ENCODE measurements around the gene SMG6.

DNA sequence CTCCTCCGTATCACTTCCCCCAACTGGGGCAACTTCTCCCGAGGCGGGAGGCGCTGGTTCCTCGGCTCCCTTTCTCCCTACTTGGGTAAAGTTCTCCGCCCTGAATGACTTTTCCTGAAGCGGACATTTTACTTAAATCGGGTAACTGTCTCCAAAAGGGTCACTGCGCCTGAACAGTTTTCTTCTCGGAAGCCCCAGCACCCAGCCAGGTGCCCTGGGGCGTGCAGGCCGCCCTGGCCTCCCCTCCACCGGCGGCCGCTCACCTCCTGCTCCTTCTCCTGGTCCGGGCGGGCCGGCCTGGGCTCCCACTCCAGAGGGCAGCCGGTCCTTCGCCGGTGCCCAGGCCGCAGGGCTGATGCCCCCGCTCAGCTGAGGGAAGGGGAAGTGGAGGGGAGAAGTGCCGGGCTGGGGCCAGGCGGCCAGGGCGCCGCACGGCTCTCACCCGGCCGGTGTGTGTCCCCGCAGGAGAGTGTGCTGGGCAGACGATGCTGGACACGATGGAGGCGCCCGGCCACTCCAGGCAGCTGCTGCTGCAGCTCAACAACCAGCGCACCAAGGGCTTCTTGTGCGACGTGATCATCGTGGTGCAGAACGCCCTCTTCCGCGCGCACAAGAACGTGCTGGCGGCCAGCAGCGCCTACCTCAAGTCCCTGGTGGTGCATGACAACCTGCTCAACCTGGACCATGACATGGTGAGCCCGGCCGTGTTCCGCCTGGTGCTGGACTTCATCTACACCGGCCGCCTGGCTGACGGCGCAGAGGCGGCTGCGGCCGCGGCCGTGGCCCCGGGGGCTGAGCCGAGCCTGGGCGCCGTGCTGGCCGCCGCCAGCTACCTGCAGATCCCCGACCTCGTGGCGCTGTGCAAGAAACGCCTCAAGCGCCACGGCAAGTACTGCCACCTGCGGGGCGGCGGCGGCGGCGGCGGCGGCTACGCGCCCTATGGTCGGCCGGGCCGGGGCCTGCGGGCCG, 247.1 kb downstream of the SMG6 start:
- TF ChIP-seq, protein P1, sequence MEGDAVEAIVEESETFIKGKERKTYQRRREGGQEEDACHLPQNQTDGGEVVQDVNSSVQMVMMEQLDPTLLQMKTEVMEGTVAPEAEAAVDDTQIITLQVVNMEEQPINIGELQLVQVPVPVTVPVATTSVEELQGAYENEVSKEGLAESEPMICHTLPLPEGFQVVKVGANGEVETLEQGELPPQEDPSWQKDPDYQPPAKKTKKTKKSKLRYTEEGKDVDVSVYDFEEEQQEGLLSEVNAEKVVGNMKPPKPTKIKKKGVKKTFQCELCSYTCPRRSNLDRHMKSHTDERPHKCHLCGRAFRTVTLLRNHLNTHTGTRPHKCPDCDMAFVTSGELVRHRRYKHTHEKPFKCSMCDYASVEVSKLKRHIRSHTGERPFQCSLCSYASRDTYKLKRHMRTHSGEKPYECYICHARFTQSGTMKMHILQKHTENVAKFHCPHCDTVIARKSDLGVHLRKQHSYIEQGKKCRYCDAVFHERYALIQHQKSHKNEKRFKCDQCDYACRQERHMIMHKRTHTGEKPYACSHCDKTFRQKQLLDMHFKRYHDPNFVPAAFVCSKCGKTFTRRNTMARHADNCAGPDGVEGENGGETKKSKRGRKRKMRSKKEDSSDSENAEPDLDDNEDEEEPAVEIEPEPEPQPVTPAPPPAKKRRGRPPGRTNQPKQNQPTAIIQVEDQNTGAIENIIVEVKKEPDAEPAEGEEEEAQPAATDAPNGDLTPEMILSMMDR (IDR thresholded peaks at IDR 0.05) = no peak
- no peak for TF ChIP-seq ZFX (IDR thresholded peaks at IDR 0.05; ENCODE audit: borderline replicate concordance)

Data from 22Rv1 (cell line).